Aorta (tissue), 5 donors: Measurements from ENCODE around the gene MYH11. TPM values are rescaled to one million over a fixed set of nuclear protein-coding genes. Genes with fewer than 3 reads are reported as not detected.

Experiments
- ATAC-seq: fragments of 200-7000 bp; cut with Tn5 transposase; one replicate; pipeline ENCODE4 v1.9.1; 2022; ENCODE audit warnings: moderate library complexity; ENCODE audit not compliant: low FRiP score
- DNase-seq, 2 donors: peaks; one replicate each; pipeline ENCODE4 v3.0.0-alpha.2; 2020
- H3K27ac ChIP-seq, 2 donors: one replicate each; pipeline ENCODE4 v1.5.1; 2013; ENCODE audit warnings: low read length in 2 of 2, mild to moderate bottlenecking in 2 of 2, moderate library complexity in 2 of 2, control low read depth in 1 of 2, inconsistent platforms in 1 of 2, low read depth in 1 of 2
- H3K27me3 ChIP-seq, 2 donors: one replicate each; pipeline ENCODE4 v1.6.1; 2013; ENCODE audit warnings: control low read depth in 1 of 2, low read length in 1 of 2, mild to moderate bottlenecking in 1 of 2, moderate library complexity in 1 of 2; ENCODE audit not compliant: insufficient read depth in 2 of 2, control insufficient read depth in 1 of 2
- H3K36me3 ChIP-seq, 2 donors: one replicate each; pipeline ENCODE4 v1.6.1; 2013; ENCODE audit warnings: control low read depth in 1 of 2, low read length in 1 of 2, mild to moderate bottlenecking in 1 of 2; ENCODE audit not compliant: insufficient read depth in 2 of 2, control insufficient read depth in 1 of 2
- H3K4me1 ChIP-seq, 2 donors: one replicate each; pipeline ENCODE4 v1.6.1; 2013; ENCODE audit warnings: low read length in 2 of 2, control low read depth in 1 of 2, mild to moderate bottlenecking in 1 of 2, moderate library complexity in 1 of 2; ENCODE audit not compliant: insufficient read depth in 2 of 2, control insufficient read depth in 1 of 2
- H3K4me3 ChIP-seq, 2 donors: one replicate each; pipeline ENCODE4 v1.5.1; 2013; ENCODE audit warnings: low read length in 2 of 2, control low read depth in 1 of 2, mild to moderate bottlenecking in 1 of 2
- H3K9me3 ChIP-seq: one replicate; pipeline ENCODE4 v1.6.1; 2013; ENCODE audit warnings: mild to moderate bottlenecking, low read length; ENCODE audit not compliant: control insufficient read depth
- WGBS, 2 donors: extraction: QIAGEN DNeasy Blood & Tissue Kit; methylation state at CpG; one replicate each; pipeline ENCODE4 v1.1.7; 2013; 5-methylcytosine and 5-hydroxymethylcytosine counted together
- intact Hi-C, 2 donors: fragments of 100-400 bp; cut with DNase I; formaldehyde crosslinking; loops; one replicate each; pipeline versions ENCODE4 v1.14.2 to v1.15.0; 2022
- polyA plus RNA-seq, 2 donors: library from polyadenylated mRNA; stranded (reverse); fragments of 200-250 nt; gene quantifications; one replicate each; pipeline ENCODE4 v1.2.3, GENCODE V29; 2013
- total RNA-seq, 2 donors: library from RNA; stranded (reverse); fragmentation: NEBNext Ultra II Directional; extraction: Animal tissue kit (Norgen Biotek cat#: 25700); gene quantifications; one replicate each; pipeline ENCODE4 v1.2.1, GENCODE V29; 2021
- donor health status: healthy with polysubstance abuse.
- donor health status: Bipolar disorder and iron deficiency.
- donor health status: DM: no; HTN: no; CAD: no.
- donor health status: DM: no; HTN: no; CAD: no.
- donor health status: DM: yes; HTN: yes; CAD: no.

Gene MYH11
- total and polyA plus RNA-seq, 4 donors, result 631 to 2,053 (median 1,169) TPM

DNA sequence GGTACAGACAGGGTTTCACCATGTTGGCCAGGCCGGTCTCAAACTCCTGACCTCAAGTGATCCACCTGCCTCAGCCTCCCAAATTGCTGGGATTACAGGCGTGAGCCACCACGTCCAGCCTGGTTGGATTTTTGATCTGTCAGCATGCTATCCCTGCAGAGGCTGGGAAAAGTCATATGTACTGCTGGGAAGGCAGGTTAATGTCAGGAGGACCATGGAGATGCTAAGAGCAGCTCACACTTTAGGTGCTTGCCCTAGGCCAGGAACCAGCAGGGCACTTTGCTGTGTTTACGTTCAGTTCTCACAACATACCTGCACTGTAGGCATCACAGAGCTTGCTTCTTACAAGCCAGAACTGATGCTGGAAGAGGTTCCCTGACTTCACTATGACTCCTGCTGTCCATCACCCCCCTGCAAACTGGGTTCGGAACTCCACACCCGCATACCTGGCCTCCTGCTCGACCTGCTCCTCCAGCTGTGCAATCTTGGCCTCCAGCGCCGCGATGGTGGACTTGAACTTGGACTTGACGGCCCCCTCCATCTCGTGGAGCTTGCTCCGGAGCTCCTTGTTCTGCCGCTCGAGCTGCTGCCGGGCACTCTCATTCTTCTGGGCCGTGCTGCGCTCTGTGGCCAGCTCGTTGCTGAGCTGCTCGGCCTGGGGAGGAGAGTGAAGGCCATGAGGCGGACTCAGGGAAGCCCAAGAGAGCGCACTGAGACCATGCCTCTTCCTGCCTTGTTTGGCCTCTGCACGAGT, 140.0 kb downstream of the MYH11 start:
- no peak for DNase-seq
- H3K27me3 ChIP-seq, result no peaks in the 10 kb centered on the region
- H3K9me3 ChIP-seq, result no peaks in the 10 kb centered on the region
- H3K36me3 ChIP-seq, result peaks cover 21 to 46% of the 10 kb centered on the region in 2 donors
- H3K4me1 ChIP-seq, result no peaks in the 10 kb centered on the region
- ATAC-seq, result no peak
- 83 to 88% methylated on average over 23 of the region's 23 CpGs for WGBS, 2 donors
- no peak overlapping the region for H3K4me3 ChIP-seq
- no peak overlapping the region for H3K27ac ChIP-seq
- intact Hi-C loops, result no loop called here

DNA sequence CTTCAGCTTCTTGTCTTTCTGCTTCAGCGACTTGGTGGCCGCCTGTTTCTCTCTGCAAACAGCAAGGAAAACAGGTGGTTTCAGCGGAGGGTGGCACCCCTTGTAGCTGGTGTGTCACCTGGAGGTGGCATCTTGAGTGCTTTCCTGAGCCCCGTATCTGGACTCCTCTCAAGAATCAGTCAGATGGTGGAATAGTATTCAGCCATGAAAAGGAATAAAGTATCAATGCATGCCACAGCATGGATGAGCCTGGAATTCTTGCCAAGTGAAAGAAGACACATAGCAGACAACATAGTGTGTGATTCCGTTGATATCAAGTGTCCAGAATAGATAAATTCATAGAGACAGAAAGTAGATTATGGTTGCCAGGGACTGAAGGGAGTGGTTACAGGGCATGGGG, 141.6 kb downstream of the MYH11 start:
- ATAC-seq (no peak), DNase-seq (no peak)
- no peak overlapping the region for H3K27ac ChIP-seq
- WGBS, 2 donors, result 83 to 87% methylated on average over 5 of the region's 5 CpGs
- peaks cover 20 to 40% of the 10 kb centered on the region in 2 donors for H3K36me3 ChIP-seq
- H3K4me3 ChIP-seq, result no peak overlapping the region
- intact Hi-C loops, result no loop called here
- H3K27me3 ChIP-seq, result no peaks in the 10 kb centered on the region
- no peaks in the 10 kb centered on the region for H3K9me3 ChIP-seq
- H3K4me1 ChIP-seq, result no peaks in the 10 kb centered on the region

DNA sequence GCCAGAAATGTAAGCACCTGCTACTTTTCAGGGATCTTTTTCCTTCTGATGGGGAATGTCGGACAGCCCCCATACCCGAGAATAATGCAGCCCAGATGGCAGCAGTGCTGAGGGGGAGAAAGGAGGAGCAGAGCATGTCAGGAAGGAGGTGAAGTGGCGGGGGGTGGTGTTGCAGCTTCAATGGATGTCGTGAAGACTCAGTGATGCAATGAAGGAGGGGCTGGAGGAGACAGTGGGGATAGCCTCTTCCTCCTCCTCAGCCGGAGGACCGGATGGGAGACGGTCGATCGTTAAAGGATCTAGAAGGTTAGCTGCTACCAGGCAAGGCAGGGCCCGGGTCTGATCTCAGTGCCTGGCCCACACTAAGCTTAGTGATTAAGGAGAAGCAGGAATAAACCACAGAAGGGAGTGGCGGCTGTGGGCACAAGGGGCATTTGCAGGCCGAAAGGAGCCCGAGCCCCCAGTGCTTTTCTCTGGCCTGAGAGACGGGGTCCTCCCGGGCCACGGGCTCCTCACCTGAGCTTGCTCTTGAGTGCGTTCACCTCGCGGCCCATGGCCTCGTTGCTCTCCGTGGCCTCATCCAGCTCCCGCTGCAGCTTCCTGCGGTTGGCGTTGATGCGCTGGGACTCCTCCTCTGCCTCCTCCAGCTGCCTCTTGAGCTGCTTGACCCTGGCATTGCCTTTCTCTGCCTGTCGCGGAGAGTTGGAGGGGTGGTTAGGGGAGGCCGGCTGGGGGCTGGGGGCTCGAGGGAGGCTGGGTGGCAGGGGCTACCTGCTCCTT, 142.2 kb downstream of the MYH11 start:
- H3K27me3 ChIP-seq, result no peaks in the 10 kb centered on the region
- H3K9me3 ChIP-seq, result no peaks in the 10 kb centered on the region
- H3K4me1 ChIP-seq, result no peaks in the 10 kb centered on the region
- no peak for DNase-seq
- no peak for ATAC-seq
- H3K4me3 ChIP-seq, result no peak overlapping the region
- WGBS, 2 donors, result 81% methylated on average over 26 to 29 of the region's 29 CpGs
- intact Hi-C loops, result no loop called here
- no peak overlapping the region for H3K27ac ChIP-seq
- peaks cover 16 to 38% of the 10 kb centered on the region in 2 donors for H3K36me3 ChIP-seq

DNA sequence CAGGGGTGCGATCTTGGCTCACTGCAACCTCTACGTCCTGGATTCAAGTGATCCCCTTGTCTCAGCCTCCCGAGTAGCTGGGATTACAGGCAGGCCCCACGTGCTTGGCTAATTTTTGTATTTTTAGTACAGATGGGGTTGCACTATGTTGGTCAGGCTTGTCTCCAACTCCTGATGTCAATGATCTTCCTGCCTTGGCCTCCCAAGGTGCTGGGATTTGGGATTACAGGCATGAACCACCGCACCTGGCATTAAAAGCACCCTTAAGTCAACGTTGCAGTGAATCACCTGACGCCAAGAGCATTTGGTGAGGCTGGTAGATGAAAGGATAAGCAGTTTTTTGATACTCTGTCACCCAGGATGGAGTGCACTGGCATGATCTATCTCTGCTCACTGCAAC, 147.8 kb downstream of the MYH11 start:
- H3K9me3 ChIP-seq, result no peaks in the 10 kb centered on the region
- intact Hi-C loops, result no loop called here
- no peaks in the 10 kb centered on the region for H3K4me1 ChIP-seq
- H3K36me3 ChIP-seq, result peaks cover 8 to 21% of the 10 kb centered on the region in 2 donors
- DNase-seq, result no peak
- WGBS, 2 donors, result 53 to 56% methylated on average over 7 of the region's 7 CpGs
- H3K27ac ChIP-seq, result no peak overlapping the region
- H3K4me3 ChIP-seq, result no peak overlapping the region
- no peak for ATAC-seq
- H3K27me3 ChIP-seq, result no peaks in the 10 kb centered on the region

DNA sequence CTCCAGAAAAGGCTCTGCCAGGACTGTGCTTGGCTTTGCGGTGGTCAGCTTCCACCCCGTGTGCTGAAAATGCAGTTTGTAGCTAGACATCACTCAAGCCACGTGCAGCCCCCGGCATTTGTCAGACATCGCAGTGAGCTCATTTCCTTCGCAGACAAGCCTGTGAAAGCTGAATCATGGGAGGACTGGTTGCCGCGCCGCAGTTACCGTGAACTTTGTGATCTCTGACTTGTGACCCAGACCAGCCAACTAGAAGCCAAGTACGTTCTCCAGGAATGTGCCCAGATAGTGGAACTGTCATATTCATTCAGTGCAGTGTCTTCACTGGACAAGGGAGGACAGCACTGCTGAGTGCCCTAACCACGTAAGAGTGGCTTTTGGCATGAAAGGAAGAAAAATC, 148.7 kb downstream of the MYH11 start:
- ATAC-seq, result no peak
- Histone ChIP-seq H3K4me1 (no peaks in the 10 kb centered on the region), H3K27me3 (no peaks in the 10 kb centered on the region), H3K4me3 (no peak overlapping the region), H3K36me3 (peaks cover 0 to 16% of the 10 kb centered on the region in 2 donors), H3K9me3 (no peaks in the 10 kb centered on the region), H3K27ac (peak overlapping the region in 1 of 2 donors; percentile 43)
- WGBS, 2 donors, result 41 to 45% methylated on average over 12 of the region's 12 CpGs
- no peak for DNase-seq
- intact Hi-C loops, result no loop called here

DNA sequence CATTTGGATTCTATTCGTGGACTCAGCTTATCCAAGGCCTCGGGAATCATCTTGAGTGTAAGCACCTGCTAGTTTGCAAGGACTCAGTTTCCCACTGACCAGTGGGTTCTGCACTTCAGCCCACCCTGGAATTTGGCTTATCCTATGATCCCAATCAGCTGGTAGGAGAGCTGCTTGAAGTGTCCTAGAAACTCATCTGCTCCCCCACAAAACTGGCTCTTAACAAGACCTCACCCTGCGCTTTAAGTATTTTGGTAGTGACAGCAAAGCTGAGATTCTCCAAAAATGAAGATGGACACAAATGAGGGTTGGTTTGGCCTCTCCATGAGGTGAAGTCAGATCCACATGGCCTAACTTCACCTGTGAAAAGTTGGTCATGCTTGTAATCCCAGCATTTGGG, 149.5 kb downstream of the MYH11 start:
- DNase-seq (no peak), ATAC-seq (no peak)
- Histone ChIP-seq H3K4me1 (no peaks in the 10 kb centered on the region), H3K27me3 (no peaks in the 10 kb centered on the region), H3K9me3 (no peaks in the 10 kb centered on the region), H3K27ac (no peak overlapping the region), H3K36me3 (peaks cover 0 to 16% of the 10 kb centered on the region in 2 donors), H3K4me3 (no peak overlapping the region)
- 74 to 79% methylated on average over 3 of the region's 3 CpGs for WGBS, 2 donors
- intact Hi-C loops, result no loop called here

DNA sequence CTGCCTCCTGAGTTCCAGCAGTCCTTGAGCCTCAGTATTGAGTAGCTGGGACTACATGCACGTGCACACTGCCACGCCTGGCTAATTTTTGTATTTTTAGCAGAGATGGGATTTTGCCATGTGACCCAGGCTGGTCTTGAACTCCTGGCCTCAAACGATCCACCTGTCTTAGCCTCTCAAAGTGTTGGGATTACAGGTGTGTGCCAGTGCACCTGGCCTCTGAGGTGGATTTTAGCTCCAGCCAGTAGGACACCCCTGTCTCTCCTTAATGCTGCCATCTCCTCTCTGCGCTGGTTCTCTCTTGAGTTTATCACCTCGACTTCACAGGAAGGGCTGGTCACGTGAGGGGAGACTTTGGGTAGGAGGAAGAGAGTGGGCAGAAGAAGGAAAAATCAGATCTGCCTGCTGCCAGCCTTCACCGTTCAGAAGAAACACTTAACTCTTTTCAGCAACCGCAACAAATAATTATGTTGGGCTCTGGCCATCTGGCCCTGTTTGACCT, 151.7 kb downstream of the MYH11 start:
- ATAC-seq (no peak), DNase-seq (no peak)
- no peaks in the 10 kb centered on the region for H3K4me1 ChIP-seq
- H3K27ac ChIP-seq, result peak overlapping the region in 1 of 2 donors; percentile 56
- WGBS, 2 donors, result 24 to 25% methylated on average over 8 of the region's 8 CpGs
- H3K36me3 ChIP-seq, result peaks cover 0 to 10% of the 10 kb centered on the region in 2 donors
- no peaks in the 10 kb centered on the region for H3K9me3 ChIP-seq
- H3K4me3 ChIP-seq, result no peak overlapping the region
- H3K27me3 ChIP-seq, result no peaks in the 10 kb centered on the region
- intact Hi-C loops, result no loop called here

DNA sequence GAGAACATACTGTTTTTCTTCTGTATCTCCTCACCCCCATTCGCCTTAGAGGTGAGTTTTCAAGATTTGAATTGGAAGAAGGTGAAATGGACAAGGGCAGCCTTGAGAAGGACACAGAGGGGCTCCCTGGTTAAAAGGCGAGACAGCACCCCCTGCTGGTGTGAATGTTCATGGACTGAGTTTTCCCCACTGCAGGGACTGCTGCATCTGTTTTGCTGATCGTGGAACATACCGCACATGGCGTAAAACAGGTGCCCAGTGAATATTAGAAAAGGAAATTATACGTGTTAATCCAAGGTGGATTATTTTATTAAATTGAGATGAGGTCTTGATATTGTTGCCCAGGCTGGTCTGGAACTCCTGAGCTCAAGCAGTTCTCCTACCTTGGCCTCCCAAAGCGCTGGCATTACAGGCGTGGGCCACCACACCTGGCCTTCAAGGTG, 152.3 kb downstream of the MYH11 start:
- ATAC-seq, result peak; percentile 66
- H3K36me3 ChIP-seq, result peaks cover 0 to 6% of the 10 kb centered on the region in 2 donors
- H3K4me1 ChIP-seq, result no peaks in the 10 kb centered on the region
- H3K27me3 ChIP-seq, result no peaks in the 10 kb centered on the region
- H3K27ac ChIP-seq, result no peak overlapping the region
- intact Hi-C loops, result loop anchor here (5.0 kb wide), 1 partner anchor 52 kb away; the partner anchor contains the start of gene NDE1 (in 2 of the 2)
- 61 to 63% methylated on average over 8 of the region's 8 CpGs for WGBS, 2 donors
- H3K9me3 ChIP-seq, result no peaks in the 10 kb centered on the region
- peak; percentile 81 to 89 for DNase-seq
- no peak overlapping the region for H3K4me3 ChIP-seq
